Measurements from ENCODE around the gene CST7.
"Not testable (repeated sequence)": the region's sequence is repeated elsewhere in the genome, so short reads cannot be mapped to it uniquely, and the experiment has no call there.

CST7 gene

DNA sequence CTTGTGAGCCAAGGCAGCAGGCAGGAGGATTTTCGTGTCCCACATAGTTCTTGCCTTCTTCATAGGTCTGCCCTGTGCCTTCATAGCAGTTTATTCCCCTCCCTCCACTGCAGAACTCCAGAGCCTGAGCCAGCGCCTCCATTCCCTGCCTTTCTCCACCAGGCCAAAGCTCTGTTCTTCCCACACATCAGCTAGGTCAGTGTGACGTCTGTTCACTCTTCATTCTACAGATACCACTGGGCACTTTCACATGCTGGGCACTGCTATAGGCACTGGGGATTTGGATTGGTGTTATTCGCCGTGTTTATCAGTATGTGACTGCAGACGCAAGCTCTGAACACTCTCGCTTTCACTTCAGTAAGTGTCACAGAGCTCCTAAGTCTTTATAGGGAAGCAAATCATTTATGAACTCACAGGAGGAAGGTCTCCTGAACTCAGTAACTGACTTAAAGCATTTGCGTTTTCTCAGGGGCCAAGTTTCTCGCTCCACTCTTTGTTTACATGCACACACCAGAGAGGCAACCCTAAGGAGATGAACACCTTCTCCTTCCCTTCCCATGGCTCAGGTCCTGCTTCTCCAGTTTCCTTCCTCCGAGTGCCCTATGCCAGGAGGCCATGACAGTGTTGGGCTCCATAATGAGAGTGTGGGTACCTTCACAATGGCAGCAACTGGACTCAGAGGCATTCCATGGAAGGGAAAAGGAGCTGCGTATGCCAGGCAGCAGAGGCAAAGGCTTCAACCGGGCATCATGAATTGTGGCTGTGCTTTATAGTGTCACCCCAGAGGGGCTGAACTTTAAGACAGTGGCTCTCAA lies 49.8 kb downstream of the CST7 start:
- no peaks in the 10 kb centered on the region for H3F3A ChIP-seq (ENCODE audit: control insufficient read depth, insufficient read depth)
- H3K4me3 ChIP-seq (ENCODE audit: low read length): no peak overlapping the region
- no peaks in the 10 kb centered on the region for H3K9me3 ChIP-seq (ENCODE audit: control insufficient read depth, insufficient read depth, low read length)
- no peak overlapping the region for H3K27ac ChIP-seq (ENCODE audit: low read depth, low read length)
- no peaks in the 10 kb centered on the region for H3K79me2 ChIP-seq (ENCODE audit: control insufficient read depth, low read length)
- no peaks in the 10 kb centered on the region for H4K20me1 ChIP-seq (ENCODE audit: control insufficient read depth, insufficient read depth, low read depth, low read length)
- TF ChIP-seq EZH2phosphoT487 (IDR thresholded peaks at IDR 0.05; ENCODE audit: borderline replicate concordance, low read length): no peak
- TF ChIP-seq, protein P1, sequence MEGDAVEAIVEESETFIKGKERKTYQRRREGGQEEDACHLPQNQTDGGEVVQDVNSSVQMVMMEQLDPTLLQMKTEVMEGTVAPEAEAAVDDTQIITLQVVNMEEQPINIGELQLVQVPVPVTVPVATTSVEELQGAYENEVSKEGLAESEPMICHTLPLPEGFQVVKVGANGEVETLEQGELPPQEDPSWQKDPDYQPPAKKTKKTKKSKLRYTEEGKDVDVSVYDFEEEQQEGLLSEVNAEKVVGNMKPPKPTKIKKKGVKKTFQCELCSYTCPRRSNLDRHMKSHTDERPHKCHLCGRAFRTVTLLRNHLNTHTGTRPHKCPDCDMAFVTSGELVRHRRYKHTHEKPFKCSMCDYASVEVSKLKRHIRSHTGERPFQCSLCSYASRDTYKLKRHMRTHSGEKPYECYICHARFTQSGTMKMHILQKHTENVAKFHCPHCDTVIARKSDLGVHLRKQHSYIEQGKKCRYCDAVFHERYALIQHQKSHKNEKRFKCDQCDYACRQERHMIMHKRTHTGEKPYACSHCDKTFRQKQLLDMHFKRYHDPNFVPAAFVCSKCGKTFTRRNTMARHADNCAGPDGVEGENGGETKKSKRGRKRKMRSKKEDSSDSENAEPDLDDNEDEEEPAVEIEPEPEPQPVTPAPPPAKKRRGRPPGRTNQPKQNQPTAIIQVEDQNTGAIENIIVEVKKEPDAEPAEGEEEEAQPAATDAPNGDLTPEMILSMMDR (IDR thresholded peaks at IDR 0.05; ENCODE audit: low read depth, low read length, poor library complexity, severe bottlenecking): no peak
- H3K36me3 ChIP-seq (ENCODE audit: control insufficient read depth, low read length): no peaks in the 10 kb centered on the region
- peak overlapping the region; percentile 27 for H3K4me2 ChIP-seq (ENCODE audit: low read length)
- peaks cover 13% of the 10 kb centered on the region for H3K4me1 ChIP-seq (ENCODE audit: control insufficient read depth, low read length)
- peaks cover 53% of the 10 kb centered on the region for H3K27me3 ChIP-seq (ENCODE audit: control insufficient read depth, low read length)
- no peaks in the 10 kb centered on the region for H3K9me2 ChIP-seq (replicated peaks; ENCODE audit: control insufficient read depth, low read length)

DNA sequence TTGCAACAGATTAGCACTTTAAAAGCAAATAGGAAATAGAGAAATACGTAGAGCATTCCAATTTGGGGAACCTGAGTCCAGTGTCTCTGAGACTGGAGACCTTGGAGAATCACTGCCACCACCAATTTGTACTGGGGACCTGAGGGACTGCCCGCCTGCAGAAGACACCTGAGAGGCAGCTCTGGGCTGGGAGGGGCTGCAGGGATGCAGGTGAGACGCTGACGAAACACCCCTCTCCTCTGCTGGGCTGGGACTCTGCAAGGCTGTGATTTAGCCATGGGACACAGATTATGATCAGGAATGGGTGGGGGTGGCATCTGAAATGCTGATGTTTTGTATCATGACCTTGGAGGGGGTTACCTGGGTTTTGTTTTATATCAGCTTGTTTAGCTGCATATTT lies 50.5 kb downstream of the CST7 start:
- no peaks in the 10 kb centered on the region for H4K20me1 ChIP-seq (ENCODE audit: control insufficient read depth, insufficient read depth, low read depth, low read length)
- H3K79me2 ChIP-seq (ENCODE audit: control insufficient read depth, low read length): no peaks in the 10 kb centered on the region
- H3K27me3 ChIP-seq (ENCODE audit: control insufficient read depth, low read length): peaks cover 53% of the 10 kb centered on the region
- H3K9me3 ChIP-seq (ENCODE audit: control insufficient read depth, insufficient read depth, low read length): no peaks in the 10 kb centered on the region
- no peak overlapping the region for H3K4me3 ChIP-seq (ENCODE audit: low read length)
- TF ChIP-seq EZH2phosphoT487 (IDR thresholded peaks at IDR 0.05; ENCODE audit: borderline replicate concordance, low read length): no peak
- TF ChIP-seq, protein P1 (IDR thresholded peaks at IDR 0.05; ENCODE audit: low read depth, low read length, poor library complexity, severe bottlenecking): no peak
- no peak overlapping the region for H3K27ac ChIP-seq (ENCODE audit: low read depth, low read length)
- H3K36me3 ChIP-seq (ENCODE audit: control insufficient read depth, low read length): no peaks in the 10 kb centered on the region
- H3F3A ChIP-seq (ENCODE audit: control insufficient read depth, insufficient read depth): no peaks in the 10 kb centered on the region
- no peak overlapping the region for H3K4me2 ChIP-seq (ENCODE audit: low read length)
- no peaks in the 10 kb centered on the region for H3K9me2 ChIP-seq (replicated peaks; ENCODE audit: control insufficient read depth, low read length)
- peaks cover 8% of the 10 kb centered on the region; the same call in 1 of the 2 replicates for H3K4me1 ChIP-seq (ENCODE audit: control insufficient read depth, low read length)

DNA sequence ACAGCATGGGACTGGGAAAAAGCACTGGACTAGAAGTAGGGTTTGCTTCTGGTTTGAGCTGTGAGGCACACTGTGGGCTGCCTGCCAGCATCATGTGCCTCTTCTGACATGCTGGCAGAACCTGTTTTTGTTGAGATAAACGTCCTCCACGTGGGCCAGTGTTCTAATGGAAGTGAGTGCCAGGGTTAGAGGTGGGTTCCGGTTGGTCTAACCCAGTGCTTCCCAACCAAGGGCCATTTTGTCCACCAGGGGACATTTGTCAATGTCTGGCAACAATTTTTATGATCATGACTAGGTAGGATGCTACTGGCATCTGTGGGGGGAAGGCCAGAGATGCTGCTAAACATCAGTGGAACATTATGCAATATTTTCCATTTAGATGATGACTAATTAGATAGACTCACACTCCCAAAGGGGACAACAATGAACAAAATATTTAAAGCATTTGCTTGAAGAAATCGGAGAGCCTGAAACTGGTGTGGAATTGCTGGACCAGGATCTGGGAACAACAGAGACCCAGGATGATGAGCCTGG lies 51.3 kb downstream of the CST7 start:
- no peak overlapping the region for H3K4me2 ChIP-seq (ENCODE audit: low read length)
- H3K36me3 ChIP-seq (ENCODE audit: control insufficient read depth, low read length): no peaks in the 10 kb centered on the region
- H3F3A ChIP-seq (ENCODE audit: control insufficient read depth, insufficient read depth): no peaks in the 10 kb centered on the region

DNA sequence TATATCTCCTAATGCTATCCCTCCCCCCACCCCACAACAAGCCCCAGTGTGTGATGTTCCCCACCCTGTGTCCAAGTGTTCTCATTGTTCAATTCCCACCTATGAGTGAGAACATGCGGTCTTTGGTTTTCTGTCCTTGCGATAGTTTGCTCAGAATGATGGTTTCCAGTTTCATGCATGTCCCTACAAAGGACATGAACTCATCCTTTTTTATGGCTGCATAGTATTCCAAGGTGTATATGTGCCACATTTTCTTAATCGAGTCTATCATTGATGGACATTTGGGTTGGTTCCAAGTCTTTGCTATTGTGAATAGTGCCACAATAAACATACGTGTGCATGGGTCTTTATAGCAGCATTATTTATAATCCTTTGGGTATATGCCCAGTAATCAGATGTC lies 52.3 kb downstream of the CST7 start:
- H3F3A ChIP-seq (ENCODE audit: control insufficient read depth, insufficient read depth); H3K27ac ChIP-seq (ENCODE audit: low read depth, low read length); H3K4me2 ChIP-seq (ENCODE audit: low read length); H3K36me3 ChIP-seq (ENCODE audit: control insufficient read depth, low read length); H3K9me2 ChIP-seq (replicated peaks; ENCODE audit: control insufficient read depth, low read length); H3K79me2 ChIP-seq (ENCODE audit: control insufficient read depth, low read length); H3K4me1 ChIP-seq (ENCODE audit: control insufficient read depth, low read length); H4K20me1 ChIP-seq (ENCODE audit: control insufficient read depth, insufficient read depth, low read depth, low read length); H3K4me3 ChIP-seq (ENCODE audit: low read length); H3K9me3 ChIP-seq (ENCODE audit: control insufficient read depth, insufficient read depth, low read length): not testable (repeated sequence)
- peaks cover 48% of the 10 kb centered on the region for H3K27me3 ChIP-seq (ENCODE audit: control insufficient read depth, low read length)

More for the DNA sequence above, 51.3 kb downstream of the CST7 start:
- H3K27ac ChIP-seq (ENCODE audit: low read depth, low read length): no peak overlapping the region
- H3K79me2 ChIP-seq (ENCODE audit: control insufficient read depth, low read length): no peaks in the 10 kb centered on the region
- H3K9me2 ChIP-seq (replicated peaks; ENCODE audit: control insufficient read depth, low read length): no peaks in the 10 kb centered on the region
- H3K4me1 ChIP-seq (ENCODE audit: control insufficient read depth, low read length): peaks cover 4% of the 10 kb centered on the region; the same call in 1 of the 2 replicates
- peaks cover 53% of the 10 kb centered on the region for H3K27me3 ChIP-seq (ENCODE audit: control insufficient read depth, low read length)
- no peaks in the 10 kb centered on the region for H4K20me1 ChIP-seq (ENCODE audit: control insufficient read depth, insufficient read depth, low read depth, low read length)
- no peaks in the 10 kb centered on the region for H3K9me3 ChIP-seq (ENCODE audit: control insufficient read depth, insufficient read depth, low read length)
- no peak overlapping the region for H3K4me3 ChIP-seq (ENCODE audit: low read length)
- TF ChIP-seq, protein P1 (IDR thresholded peaks at IDR 0.05; ENCODE audit: low read depth, low read length, poor library complexity, severe bottlenecking): no peak
- no peak for TF ChIP-seq EZH2phosphoT487 (IDR thresholded peaks at IDR 0.05; ENCODE audit: borderline replicate concordance, low read length)
